HCT116 (cell line): Measurements from ENCODE around the gene NAALADL2.

Source experiments
- EZH2phosphoT487 ChIP-seq: fragments of 200-600 bp; IDR thresholded peaks from 2 replicates; pipeline ENCODE4 v1.6.1; 2018; ENCODE audit warnings: antibody characterized with exemption, borderline replicate concordance
- MAX ChIP-seq: IDR thresholded peaks from 2 replicates; pipeline ENCODE4 v1.6.1; 2012
- REST ChIP-seq: IDR thresholded peaks from 2 replicates; pipeline ENCODE4 v1.6.1; 2012; ENCODE audit warnings: low read depth
- ZNF274 ChIP-seq: fragments of 200-500 bp; sonication (Bioruptor generic); IDR thresholded peaks from 2 replicates; pipeline ENCODE4 v1.6.1; 2014; ENCODE audit warnings: mild to moderate bottlenecking, low read depth, low read length, inconsistent platforms

- no peak for TF ChIP-seq REST
- TF ChIP-seq EZH2phosphoT487, result no peak
- no peak for TF ChIP-seq MAX
- TF ChIP-seq ZNF274, result no peak
Observed at GRCh38 chr3:175301741-175302140, 442.6 kb downstream of the NAALADL2 start.
